Tibial nerve (tissue), 3 donors: ENCODE results near the gene GLIPR1L1.

ENCODE experiments used
- POLR2A ChIP-seq, 2 donors: fragments of 450-650 bp; IDR thresholded peaks; one replicate each; pipeline ENCODE4 v1.6.1; 2017; ENCODE audit warnings: antibody characterized with exemption in 2 of 2, mild to moderate bottlenecking in 2 of 2, moderate library complexity in 2 of 2
- TF ChIP-seq, protein P1 (sequence below), 5 experiments: fragments of 200-600 bp in 3 of 5; fragments of 450-650 bp in 2 of 5; sonication (generic) in 3 of 5; IDR thresholded peaks; one replicate each; pipeline ENCODE4 v1.5.1; 2016 to 2019; ENCODE audit warnings: antibody characterized with exemption in 5 of 5, mild to moderate bottlenecking in 3 of 5, moderate library complexity in 2 of 5

DNA sequence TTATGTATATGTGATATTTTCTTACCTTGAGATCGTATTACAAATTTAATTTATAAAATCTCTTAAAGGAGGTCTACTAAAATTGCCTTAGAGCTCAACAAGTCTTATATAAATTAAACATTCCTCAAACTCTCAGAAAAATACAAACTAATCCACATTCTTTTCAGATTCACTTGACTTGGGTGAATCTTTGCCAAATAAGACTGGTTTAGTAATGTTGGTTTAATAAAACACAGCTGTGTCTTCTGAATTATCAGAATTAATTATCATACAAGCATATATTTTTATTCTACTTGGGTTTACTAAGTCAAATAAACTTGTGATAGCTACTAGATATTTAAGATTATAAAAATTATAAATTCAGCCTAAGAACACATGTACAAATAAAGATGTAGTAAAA, 69.8 kb downstream of the GLIPR1L1 start:
- TF ChIP-seq, protein P1, sequence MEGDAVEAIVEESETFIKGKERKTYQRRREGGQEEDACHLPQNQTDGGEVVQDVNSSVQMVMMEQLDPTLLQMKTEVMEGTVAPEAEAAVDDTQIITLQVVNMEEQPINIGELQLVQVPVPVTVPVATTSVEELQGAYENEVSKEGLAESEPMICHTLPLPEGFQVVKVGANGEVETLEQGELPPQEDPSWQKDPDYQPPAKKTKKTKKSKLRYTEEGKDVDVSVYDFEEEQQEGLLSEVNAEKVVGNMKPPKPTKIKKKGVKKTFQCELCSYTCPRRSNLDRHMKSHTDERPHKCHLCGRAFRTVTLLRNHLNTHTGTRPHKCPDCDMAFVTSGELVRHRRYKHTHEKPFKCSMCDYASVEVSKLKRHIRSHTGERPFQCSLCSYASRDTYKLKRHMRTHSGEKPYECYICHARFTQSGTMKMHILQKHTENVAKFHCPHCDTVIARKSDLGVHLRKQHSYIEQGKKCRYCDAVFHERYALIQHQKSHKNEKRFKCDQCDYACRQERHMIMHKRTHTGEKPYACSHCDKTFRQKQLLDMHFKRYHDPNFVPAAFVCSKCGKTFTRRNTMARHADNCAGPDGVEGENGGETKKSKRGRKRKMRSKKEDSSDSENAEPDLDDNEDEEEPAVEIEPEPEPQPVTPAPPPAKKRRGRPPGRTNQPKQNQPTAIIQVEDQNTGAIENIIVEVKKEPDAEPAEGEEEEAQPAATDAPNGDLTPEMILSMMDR (IDR thresholded peaks at IDR 0.05), result no peak
- no peak for TF ChIP-seq POLR2A (IDR thresholded peaks at IDR 0.05)
